GM23338 (cell line): Measurements from ENCODE around the gene LCE2C. TPM values are rescaled to one million over a fixed set of nuclear protein-coding genes. Genes with fewer than 3 reads are reported as not detected.

Source experiments
- ATAC-seq: fragments of 200-7000 bp; cut with Tn5 transposase; 3 replicates; pipeline ENCODE4 v1.9.1; 2020
- DNase-seq: peaks from one replicate; pipeline ENCODE4 v3.0.0-alpha.2; 2015; ENCODE audit warnings: low spot score
- H2AFZ ChIP-seq: fragments of 200-600 bp; sonication (generic); 2 replicates; pipeline ENCODE4 v1.8.0; 2016; ENCODE audit warnings: antibody characterized with exemption, mild to moderate bottlenecking, moderate library complexity
- H3F3A ChIP-seq: fragments of 200-600 bp; sonication (generic); replicated peaks from 2 replicates; pipeline ENCODE4 v1.8.0; 2017; ENCODE audit warnings: antibody characterized with exemption, mixed run types, low read depth
- H3K27ac ChIP-seq: fragments of 200-600 bp; sonication (generic); 2 replicates; pipeline ENCODE4 v1.6.1; 2016; ENCODE audit warnings: low read depth
- H3K27me3 ChIP-seq: fragments of 200-600 bp; sonication (generic); 2 replicates; pipeline ENCODE4 v1.8.0; 2016; ENCODE audit warnings: mild to moderate bottlenecking, mixed run types, moderate library complexity; ENCODE audit not compliant: insufficient read depth
- H3K36me3 ChIP-seq: fragments of 200-600 bp; sonication (generic); 2 replicates; pipeline ENCODE4 v1.8.0; 2016; ENCODE audit warnings: mild to moderate bottlenecking; ENCODE audit not compliant: insufficient read depth
- H3K4me1 ChIP-seq: fragments of 200-600 bp; sonication (generic); 2 replicates; pipeline ENCODE4 v1.8.0; 2016; ENCODE audit warnings: mild to moderate bottlenecking, moderate library complexity; ENCODE audit not compliant: insufficient read depth
- H3K4me2 ChIP-seq: fragments of 200-600 bp; sonication (generic); 2 replicates; pipeline ENCODE4 v1.7.1; 2017; ENCODE audit warnings: mixed run types
- H3K4me3 ChIP-seq: fragments of 200-600 bp; sonication (generic); 2 replicates; pipeline ENCODE4 v1.6.1; 2016; ENCODE audit warnings: mixed run types
- H3K79me2 ChIP-seq: fragments of 200-600 bp; sonication (generic); replicated peaks from 2 replicates; pipeline ENCODE4 v1.8.0; 2017; ENCODE audit warnings: mild to moderate bottlenecking; ENCODE audit not compliant: insufficient read depth
- H3K9me2 ChIP-seq: fragments of 200-600 bp; sonication (generic); 2 replicates; pipeline ENCODE4 v1.8.0; 2017; ENCODE audit not compliant: insufficient read depth
- H4K20me1 ChIP-seq: fragments of 200-600 bp; sonication (generic); replicated peaks from 2 replicates; pipeline ENCODE4 v1.8.0; 2017; ENCODE audit warnings: mild to moderate bottlenecking; ENCODE audit not compliant: insufficient read depth
- H3K27ac Mint-ChIP-seq: 2 replicates; pipeline ENCODE4 v1.8.0; 2020; ENCODE audit warnings: inconsistent platforms, mild to moderate bottlenecking, moderate library complexity, mixed read lengths
- H3K27me3 Mint-ChIP-seq: 3 replicates; pipeline ENCODE4 v1.8.0; 2022; ENCODE audit warnings: low read depth, mild to moderate bottlenecking, moderate library complexity, mixed read lengths, inconsistent platforms; ENCODE audit not compliant: insufficient read depth, poor library complexity
- H3K36me3 Mint-ChIP-seq: 3 replicates; pipeline ENCODE4 v1.8.0; 2021; ENCODE audit warnings: low read depth, mild to moderate bottlenecking, inconsistent platforms, moderate library complexity, mixed read lengths
- H3K4me1 Mint-ChIP-seq: 3 replicates; pipeline ENCODE4 v1.8.0; 2020; ENCODE audit warnings: mild to moderate bottlenecking, inconsistent platforms, mixed read lengths
- H3K4me3 Mint-ChIP-seq: 3 replicates; pipeline ENCODE4 v1.8.0; 2021; ENCODE audit warnings: moderate library complexity, mild to moderate bottlenecking, inconsistent platforms, mixed read lengths
- H3K9me3 Mint-ChIP-seq: 3 replicates; pipeline ENCODE4 v1.8.0; 2020; ENCODE audit warnings: moderate library complexity, mild to moderate bottlenecking, inconsistent platforms, mixed read lengths
- CREB1 ChIP-seq: fragments of 250-450 bp; sonication (Bioruptor Pico); IDR thresholded peaks from 2 replicates; pipeline ENCODE4 v1.5.0; 2020; ENCODE audit warnings: low read depth, mild to moderate bottlenecking, moderate library complexity
- EZH2 ChIP-seq: fragments of 200-600 bp; sonication (generic); IDR thresholded peaks from one replicate; pipeline ENCODE4 v1.8.0; 2017; ENCODE audit warnings: antibody characterized with exemption, mild to moderate bottlenecking, low read depth; ENCODE audit not compliant: unreplicated experiment
- EZH2phosphoT487 ChIP-seq: fragments of 200-600 bp; sonication (generic); IDR thresholded peaks from one replicate; pipeline ENCODE4 v1.8.1; 2018; ENCODE audit warnings: antibody characterized with exemption; ENCODE audit not compliant: unreplicated experiment
- JUNB ChIP-seq: IDR thresholded peaks from one replicate; pipeline ENCODE4 v1.6.1; 2016; ENCODE audit warnings: antibody characterized with exemption; ENCODE audit not compliant: unreplicated experiment
- NANOG ChIP-seq: IDR thresholded peaks from 2 replicates; pipeline ENCODE4 v1.6.1; 2016; ENCODE audit warnings: antibody characterized with exemption, borderline replicate concordance
- POLR2AphosphoS5 ChIP-seq: IDR thresholded peaks from 2 replicates; pipeline ENCODE4 v1.6.1; 2016; ENCODE audit warnings: antibody characterized with exemption, low read depth
- STAT1 ChIP-seq: IDR thresholded peaks from one replicate; pipeline ENCODE4 v1.6.1; 2016; ENCODE audit warnings: antibody characterized with exemption; ENCODE audit not compliant: unreplicated experiment
- ZNF114 ChIP-seq: fragments of 250-450 bp; sonication (Bioruptor Pico); IDR thresholded peaks from 2 replicates; pipeline ENCODE4 v1.5.0; 2020; ENCODE audit warnings: mild to moderate bottlenecking, moderate library complexity
- ZNF331 ChIP-seq: fragments of 250-450 bp; sonication (Bioruptor Pico); IDR thresholded peaks from 2 replicates; pipeline ENCODE4 v1.5.0; 2020; ENCODE audit warnings: low read depth, mild to moderate bottlenecking, moderate library complexity
- polyA plus RNA-seq: library from polyadenylated mRNA; unstranded; fragments of >200 nt; fragmentation: Nextera tagmentation; extraction: Ambion mirVana; gene quantifications from 2 replicates; pipeline ENCODE4 v1.2.1, GENCODE V29; 2016
- total RNA-seq: library from RNA; depleted of rRNA; stranded (reverse); fragments of >200 nt; shearing (Covaris generic); gene quantifications from 2 replicates; pipeline ENCODE4 v1.2.3, GENCODE V29; 2014
- TF ChIP-seq, protein P1 (sequence below): fragments of 250-450 bp; sonication (Bioruptor Pico); IDR thresholded peaks from 2 replicates; pipeline ENCODE4 v1.5.0; 2020; ENCODE audit warnings: mild to moderate bottlenecking, moderate library complexity
- TF ChIP-seq, protein P2 (sequence below): IDR thresholded peaks from 2 replicates; pipeline ENCODE4 v1.6.1; 2016; ENCODE audit warnings: antibody characterized with exemption
- TF ChIP-seq, protein P3 (sequence below), 2 experiments: fragments of 200-600 bp in 1 of 2; sonication (generic) in 1 of 2; conservative IDR thresholded peaks; 2 replicates each; pipeline versions ENCODE4 v1.5.1 to v1.6.1; 2016 to 2017; ENCODE audit warnings: antibody characterized with exemption in 2 of 2, low read depth in 2 of 2, mild to moderate bottlenecking in 2 of 2, moderate library complexity in 1 of 2
- TF ChIP-seq, protein P4 (sequence below): IDR thresholded peaks from one replicate; pipeline ENCODE4 v1.6.1; 2018; ENCODE audit warnings: antibody characterized with exemption; ENCODE audit not compliant: unreplicated experiment

The LCE2C gene
- total and polyA plus RNA-seq, 2 experiments from 2014 or later = not detected

DNA sequence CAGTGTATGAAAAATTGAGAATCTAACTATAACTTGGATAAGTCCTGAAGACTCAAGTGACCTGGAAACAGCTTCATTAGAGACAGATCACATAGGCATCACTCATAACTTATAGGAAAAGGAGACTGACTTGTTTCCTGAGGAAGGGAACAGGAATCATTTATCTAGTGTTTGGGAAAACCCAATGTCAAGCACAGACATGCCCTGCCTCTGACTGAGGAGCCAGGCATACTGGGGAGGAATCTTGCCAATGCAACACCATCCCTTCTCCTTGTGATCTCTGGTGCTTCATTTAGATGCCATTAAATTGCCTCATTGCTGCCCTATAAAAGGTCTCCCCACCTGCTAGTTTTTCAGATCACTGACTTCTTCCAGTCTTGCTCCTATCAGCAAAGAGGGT is 43.2 kb downstream of the LCE2C start:
- H3K27me3 Mint-ChIP-seq = peaks cover 13% of the 10 kb centered on the region
- no peaks in the 10 kb centered on the region for H3K4me1 ChIP-seq
- no peak for DNase-seq
- no peak for TF ChIP-seq NANOG
- TF ChIP-seq ZNF331 (CRISPR knock-in tag) = no peak
- TF ChIP-seq, protein P1, sequence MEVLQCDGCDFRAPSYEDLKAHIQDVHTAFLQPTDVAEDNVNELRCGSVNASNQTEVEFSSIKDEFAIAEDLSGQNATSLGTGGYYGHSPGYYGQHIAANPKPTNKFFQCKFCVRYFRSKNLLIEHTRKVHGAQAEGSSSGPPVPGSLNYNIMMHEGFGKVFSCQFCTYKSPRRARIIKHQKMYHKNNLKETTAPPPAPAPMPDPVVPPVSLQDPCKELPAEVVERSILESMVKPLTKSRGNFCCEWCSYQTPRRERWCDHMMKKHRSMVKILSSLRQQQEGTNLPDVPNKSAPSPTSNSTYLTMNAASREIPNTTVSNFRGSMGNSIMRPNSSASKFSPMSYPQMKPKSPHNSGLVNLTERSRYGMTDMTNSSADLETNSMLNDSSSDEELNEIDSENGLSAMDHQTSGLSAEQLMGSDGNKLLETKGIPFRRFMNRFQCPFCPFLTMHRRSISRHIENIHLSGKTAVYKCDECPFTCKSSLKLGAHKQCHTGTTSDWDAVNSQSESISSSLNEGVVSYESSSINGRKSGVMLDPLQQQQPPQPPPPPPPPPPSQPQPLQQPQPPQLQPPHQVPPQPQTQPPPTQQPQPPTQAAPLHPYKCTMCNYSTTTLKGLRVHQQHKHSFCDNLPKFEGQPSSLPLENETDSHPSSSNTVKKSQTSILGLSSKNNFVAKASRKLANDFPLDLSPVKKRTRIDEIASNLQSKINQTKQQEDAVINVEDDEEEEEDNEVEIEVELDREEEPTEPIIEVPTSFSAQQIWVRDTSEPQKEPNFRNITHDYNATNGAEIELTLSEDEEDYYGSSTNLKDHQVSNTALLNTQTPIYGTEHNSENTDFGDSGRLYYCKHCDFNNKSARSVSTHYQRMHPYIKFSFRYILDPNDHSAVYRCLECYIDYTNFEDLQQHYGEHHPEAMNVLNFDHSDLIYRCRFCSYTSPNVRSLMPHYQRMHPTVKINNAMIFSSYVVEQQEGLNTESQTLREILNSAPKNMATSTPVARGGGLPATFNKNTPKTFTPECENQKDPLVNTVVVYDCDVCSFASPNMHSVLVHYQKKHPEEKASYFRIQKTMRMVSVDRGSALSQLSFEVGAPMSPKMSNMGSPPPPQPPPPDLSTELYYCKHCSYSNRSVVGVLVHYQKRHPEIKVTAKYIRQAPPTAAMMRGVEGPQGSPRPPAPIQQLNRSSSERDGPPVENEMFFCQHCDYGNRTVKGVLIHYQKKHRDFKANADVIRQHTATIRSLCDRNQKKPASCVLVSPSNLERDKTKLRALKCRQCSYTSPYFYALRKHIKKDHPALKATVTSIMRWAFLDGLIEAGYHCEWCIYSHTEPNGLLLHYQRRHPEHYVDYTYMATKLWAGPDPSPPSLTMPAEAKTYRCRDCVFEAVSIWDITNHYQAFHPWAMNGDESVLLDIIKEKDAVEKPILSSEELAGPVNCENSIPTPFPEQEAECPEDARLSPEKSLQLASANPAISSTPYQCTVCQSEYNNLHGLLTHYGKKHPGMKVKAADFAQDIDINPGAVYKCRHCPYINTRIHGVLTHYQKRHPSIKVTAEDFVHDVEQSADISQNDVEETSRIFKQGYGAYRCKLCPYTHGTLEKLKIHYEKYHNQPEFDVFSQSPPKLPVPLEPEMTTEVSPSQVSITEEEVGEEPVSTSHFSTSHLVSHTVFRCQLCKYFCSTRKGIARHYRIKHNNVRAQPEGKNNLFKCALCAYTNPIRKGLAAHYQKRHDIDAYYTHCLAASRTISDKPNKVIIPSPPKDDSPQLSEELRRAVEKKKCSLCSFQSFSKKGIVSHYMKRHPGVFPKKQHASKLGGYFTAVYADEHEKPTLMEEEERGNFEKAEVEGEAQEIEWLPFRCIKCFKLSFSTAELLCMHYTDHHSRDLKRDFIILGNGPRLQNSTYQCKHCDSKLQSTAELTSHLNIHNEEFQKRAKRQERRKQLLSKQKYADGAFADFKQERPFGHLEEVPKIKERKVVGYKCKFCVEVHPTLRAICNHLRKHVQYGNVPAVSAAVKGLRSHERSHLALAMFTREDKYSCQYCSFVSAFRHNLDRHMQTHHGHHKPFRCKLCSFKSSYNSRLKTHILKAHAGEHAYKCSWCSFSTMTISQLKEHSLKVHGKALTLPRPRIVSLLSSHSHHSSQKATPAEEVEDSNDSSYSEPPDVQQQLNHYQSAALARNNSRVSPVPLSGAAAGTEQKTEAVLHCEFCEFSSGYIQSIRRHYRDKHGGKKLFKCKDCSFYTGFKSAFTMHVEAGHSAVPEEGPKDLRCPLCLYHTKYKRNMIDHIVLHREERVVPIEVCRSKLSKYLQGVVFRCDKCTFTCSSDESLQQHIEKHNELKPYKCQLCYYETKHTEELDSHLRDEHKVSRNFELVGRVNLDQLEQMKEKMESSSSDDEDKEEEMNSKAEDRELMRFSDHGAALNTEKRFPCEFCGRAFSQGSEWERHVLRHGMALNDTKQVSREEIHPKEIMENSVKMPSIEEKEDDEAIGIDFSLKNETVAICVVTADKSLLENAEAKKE = no peak
- TF ChIP-seq, protein P2, sequence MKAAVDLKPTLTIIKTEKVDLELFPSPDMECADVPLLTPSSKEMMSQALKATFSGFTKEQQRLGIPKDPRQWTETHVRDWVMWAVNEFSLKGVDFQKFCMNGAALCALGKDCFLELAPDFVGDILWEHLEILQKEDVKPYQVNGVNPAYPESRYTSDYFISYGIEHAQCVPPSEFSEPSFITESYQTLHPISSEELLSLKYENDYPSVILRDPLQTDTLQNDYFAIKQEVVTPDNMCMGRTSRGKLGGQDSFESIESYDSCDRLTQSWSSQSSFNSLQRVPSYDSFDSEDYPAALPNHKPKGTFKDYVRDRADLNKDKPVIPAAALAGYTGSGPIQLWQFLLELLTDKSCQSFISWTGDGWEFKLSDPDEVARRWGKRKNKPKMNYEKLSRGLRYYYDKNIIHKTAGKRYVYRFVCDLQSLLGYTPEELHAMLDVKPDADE = no peak
- no peak for TF ChIP-seq EZH2
- TF ChIP-seq, protein P3, sequence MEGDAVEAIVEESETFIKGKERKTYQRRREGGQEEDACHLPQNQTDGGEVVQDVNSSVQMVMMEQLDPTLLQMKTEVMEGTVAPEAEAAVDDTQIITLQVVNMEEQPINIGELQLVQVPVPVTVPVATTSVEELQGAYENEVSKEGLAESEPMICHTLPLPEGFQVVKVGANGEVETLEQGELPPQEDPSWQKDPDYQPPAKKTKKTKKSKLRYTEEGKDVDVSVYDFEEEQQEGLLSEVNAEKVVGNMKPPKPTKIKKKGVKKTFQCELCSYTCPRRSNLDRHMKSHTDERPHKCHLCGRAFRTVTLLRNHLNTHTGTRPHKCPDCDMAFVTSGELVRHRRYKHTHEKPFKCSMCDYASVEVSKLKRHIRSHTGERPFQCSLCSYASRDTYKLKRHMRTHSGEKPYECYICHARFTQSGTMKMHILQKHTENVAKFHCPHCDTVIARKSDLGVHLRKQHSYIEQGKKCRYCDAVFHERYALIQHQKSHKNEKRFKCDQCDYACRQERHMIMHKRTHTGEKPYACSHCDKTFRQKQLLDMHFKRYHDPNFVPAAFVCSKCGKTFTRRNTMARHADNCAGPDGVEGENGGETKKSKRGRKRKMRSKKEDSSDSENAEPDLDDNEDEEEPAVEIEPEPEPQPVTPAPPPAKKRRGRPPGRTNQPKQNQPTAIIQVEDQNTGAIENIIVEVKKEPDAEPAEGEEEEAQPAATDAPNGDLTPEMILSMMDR (conservative IDR thresholded peaks at IDR 0.05; ENCODE audit: low read depth in 2 of 2) = no peak
- no peak for TF ChIP-seq EZH2phosphoT487
- no peak for TF ChIP-seq STAT1
- TF ChIP-seq ZNF114 (CRISPR knock-in tag) = no peak
- TF ChIP-seq CREB1 (CRISPR knock-in tag) = no peak
- TF ChIP-seq POLR2AphosphoS5 = no peak
- no peak for TF ChIP-seq JUNB
- TF ChIP-seq, protein P4, sequence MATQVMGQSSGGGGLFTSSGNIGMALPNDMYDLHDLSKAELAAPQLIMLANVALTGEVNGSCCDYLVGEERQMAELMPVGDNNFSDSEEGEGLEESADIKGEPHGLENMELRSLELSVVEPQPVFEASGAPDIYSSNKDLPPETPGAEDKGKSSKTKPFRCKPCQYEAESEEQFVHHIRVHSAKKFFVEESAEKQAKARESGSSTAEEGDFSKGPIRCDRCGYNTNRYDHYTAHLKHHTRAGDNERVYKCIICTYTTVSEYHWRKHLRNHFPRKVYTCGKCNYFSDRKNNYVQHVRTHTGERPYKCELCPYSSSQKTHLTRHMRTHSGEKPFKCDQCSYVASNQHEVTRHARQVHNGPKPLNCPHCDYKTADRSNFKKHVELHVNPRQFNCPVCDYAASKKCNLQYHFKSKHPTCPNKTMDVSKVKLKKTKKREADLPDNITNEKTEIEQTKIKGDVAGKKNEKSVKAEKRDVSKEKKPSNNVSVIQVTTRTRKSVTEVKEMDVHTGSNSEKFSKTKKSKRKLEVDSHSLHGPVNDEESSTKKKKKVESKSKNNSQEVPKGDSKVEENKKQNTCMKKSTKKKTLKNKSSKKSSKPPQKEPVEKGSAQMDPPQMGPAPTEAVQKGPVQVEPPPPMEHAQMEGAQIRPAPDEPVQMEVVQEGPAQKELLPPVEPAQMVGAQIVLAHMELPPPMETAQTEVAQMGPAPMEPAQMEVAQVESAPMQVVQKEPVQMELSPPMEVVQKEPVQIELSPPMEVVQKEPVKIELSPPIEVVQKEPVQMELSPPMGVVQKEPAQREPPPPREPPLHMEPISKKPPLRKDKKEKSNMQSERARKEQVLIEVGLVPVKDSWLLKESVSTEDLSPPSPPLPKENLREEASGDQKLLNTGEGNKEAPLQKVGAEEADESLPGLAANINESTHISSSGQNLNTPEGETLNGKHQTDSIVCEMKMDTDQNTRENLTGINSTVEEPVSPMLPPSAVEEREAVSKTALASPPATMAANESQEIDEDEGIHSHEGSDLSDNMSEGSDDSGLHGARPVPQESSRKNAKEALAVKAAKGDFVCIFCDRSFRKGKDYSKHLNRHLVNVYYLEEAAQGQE = no peak
- no peaks in the 10 kb centered on the region for H3K36me3 Mint-ChIP-seq
- no peak overlapping the region for H2AFZ ChIP-seq
- H3K4me2 ChIP-seq = no peak overlapping the region
- no peaks in the 10 kb centered on the region for H3K4me1 Mint-ChIP-seq
- no peaks in the 10 kb centered on the region for H3K36me3 ChIP-seq
- peaks cover 7% of the 10 kb centered on the region; the same call in 1 of the 2 replicates for H3K9me2 ChIP-seq
- H3K27me3 ChIP-seq = no peaks in the 10 kb centered on the region
- no peak overlapping the region for H3K4me3 ChIP-seq
- no peaks in the 10 kb centered on the region; the same call in 2 of the 3 replicates for H3K9me3 Mint-ChIP-seq
- no peak overlapping the region for H3K27ac ChIP-seq
- H4K20me1 ChIP-seq = no peaks in the 10 kb centered on the region
- H3K79me2 ChIP-seq = no peaks in the 10 kb centered on the region
- no peak overlapping the region for H3K4me3 Mint-ChIP-seq
- H3K27ac Mint-ChIP-seq = no peak overlapping the region
- H3F3A ChIP-seq = no peaks in the 10 kb centered on the region
- no peak for ATAC-seq
